Endothelial cell of umbilical vein (primary cell): ENCODE data around the gene CDK6. TPM values are rescaled to one million over a fixed set of nuclear protein-coding genes. Genes with fewer than 3 reads are reported as not detected.

Source experiments
- BruUV-seq: library from RNA; stranded (reverse); fragments of 400-500 nt; replicated peaks from 2 replicates; lab custom pipeline; 2021; lab: Mats Ljungman, UMichigan
- CTCF ChIA-PET: fragments of 300-600, 350-600 bp; sonication (Branson Sonifier 250); formaldehyde crosslinking; loops from one replicate; lab custom pipeline; 2021; ENCODE audit warnings: antibody characterized with exemption, inconsistent platforms; lab: Charles Lee
- POLR2A ChIA-PET: fragments of 300-600, 350-600 bp; sonication (Branson Sonifier 250); formaldehyde crosslinking; loops from one replicate; lab custom pipeline; 2021; ENCODE audit warnings: antibody characterized with exemption, inconsistent platforms; lab: Charles Lee
- DNase-seq: peaks from one replicate; pipeline ENCODE4 v3.0.0-alpha.2; 2011; ENCODE audit warnings: low read depth, low spot score
- FAIRE-seq: peaks from 2 replicates; lab custom pipeline; 2011; peaks lifted over from hg19 to GRCh38; lab: Jason Lieb, UNC
- H2AFZ ChIP-seq: 2 replicates; pipeline ENCODE4 v1.6.0; 2012; ENCODE audit warnings: low read depth, low read length, control low read depth, inconsistent platforms
- H3K27ac ChIP-seq: 2 replicates; pipeline ENCODE4 v1.5.1; 2011; ENCODE audit warnings: low read depth, mild to moderate bottlenecking, control low read depth, low read length, moderate library complexity; ENCODE audit not compliant: insufficient read depth
- H3K27me3 ChIP-seq, 2 experiments: 2 replicates each; pipeline versions ENCODE4 v1.6.0 to v1.6.1; 2011; ENCODE audit warnings: low read length in 2 of 2, mixed read lengths in 1 of 2; ENCODE audit not compliant: control insufficient read depth in 2 of 2, insufficient read depth in 2 of 2
- H3K36me3 ChIP-seq, 2 experiments: 2 replicates in 1 of 2; 3 replicates in 1 of 2; pipeline ENCODE4 v1.5.1; 2011; ENCODE audit warnings: low read length in 2 of 2, mild to moderate bottlenecking in 1 of 2, moderate library complexity in 1 of 2; ENCODE audit not compliant: control insufficient read depth in 2 of 2, insufficient read depth in 2 of 2; ENCODE audit errors: extremely low read depth in 1 of 2
- H3K4me1 ChIP-seq: 3 replicates; pipeline ENCODE4 v1.5.1; 2011; ENCODE audit warnings: mild to moderate bottlenecking, low read length; ENCODE audit not compliant: control insufficient read depth, insufficient read depth; ENCODE audit errors: extremely low read depth
- H3K4me2 ChIP-seq: 2 replicates; pipeline ENCODE4 v1.6.1; 2011; ENCODE audit warnings: low read length, control low read depth, mixed read lengths; ENCODE audit not compliant: insufficient read depth
- H3K4me3 ChIP-seq, 3 experiments: fragments of 200-600 bp in 1 of 3; sonication (generic), shearing (Covaris generic) in 1 of 3; replicated peaks in 1 of 3; 2 replicates each; pipeline ENCODE4 v1.5.1; 2011 to 2016; ENCODE audit warnings: control low read depth in 3 of 3, low read length in 3 of 3, mild to moderate bottlenecking in 2 of 3, inconsistent platforms in 1 of 3, low read depth in 1 of 3, moderate library complexity in 1 of 3; ENCODE audit not compliant: insufficient read depth in 1 of 3
- H3K79me2 ChIP-seq: 2 replicates; pipeline ENCODE4 v1.6.0; 2012; ENCODE audit warnings: low read length, inconsistent platforms; ENCODE audit not compliant: control insufficient read depth, insufficient read depth
- H3K9ac ChIP-seq: replicated peaks from 2 replicates; pipeline ENCODE3; 2011; ENCODE audit warnings: low read length, control low read depth; ENCODE audit not compliant: insufficient read depth; ENCODE audit errors: extremely low read depth
- H3K9me1 ChIP-seq: replicated peaks from 3 replicates; pipeline ENCODE4 v1.6.0; 2011; ENCODE audit warnings: mild to moderate bottlenecking, low read length; ENCODE audit not compliant: control insufficient read depth, insufficient read depth; ENCODE audit errors: extremely low read depth
- H3K9me3 ChIP-seq: replicated peaks from 2 replicates; pipeline ENCODE4 v1.5.1; 2012; ENCODE audit warnings: low read length, inconsistent platforms; ENCODE audit not compliant: control insufficient read depth, insufficient read depth
- H4K20me1 ChIP-seq: replicated peaks from 2 replicates; pipeline ENCODE3; 2011; ENCODE audit warnings: mild to moderate bottlenecking, low read length; ENCODE audit not compliant: control insufficient read depth, insufficient read depth; ENCODE audit errors: extremely low read depth
- EZH2 ChIP-seq: IDR thresholded peaks from 2 replicates; pipeline ENCODE4 v1.6.1; 2012; ENCODE audit warnings: borderline replicate concordance, low read depth, mild to moderate bottlenecking, moderate library complexity, low read length, inconsistent platforms; ENCODE audit not compliant: severe bottlenecking
- FOS ChIP-seq: IDR thresholded peaks from 2 replicates; pipeline ENCODE4 v1.6.1; 2011; ENCODE audit warnings: mild to moderate bottlenecking, low read length, moderate library complexity, borderline replicate concordance; ENCODE audit not compliant: insufficient read depth
- GATA2 ChIP-seq: IDR thresholded peaks from 2 replicates; pipeline ENCODE4 v1.7.0; 2011; ENCODE audit warnings: low read depth, mild to moderate bottlenecking, moderate library complexity, mixed read lengths, low read length; ENCODE audit not compliant: insufficient read length, insufficient read depth
- JUN ChIP-seq: IDR thresholded peaks from 2 replicates; pipeline ENCODE4 v1.6.1; 2011; ENCODE audit warnings: borderline replicate concordance, low read depth; ENCODE audit not compliant: insufficient read length, insufficient read depth
- MAX ChIP-seq: IDR thresholded peaks from 2 replicates; pipeline ENCODE4 v1.6.1; 2011; ENCODE audit not compliant: insufficient read depth, insufficient read length
- MYC ChIP-seq: IDR thresholded peaks from one replicate; pipeline ENCODE4 v1.6.1; 2011; ENCODE audit warnings: mild to moderate bottlenecking, low read depth, low read length
- POLR2A ChIP-seq: IDR thresholded peaks from 2 replicates; pipeline ENCODE4 v1.6.1; 2012; ENCODE audit warnings: low read depth, mild to moderate bottlenecking, control low read depth, low read length
- POLR2AphosphoS5 ChIP-seq: IDR thresholded peaks from 2 replicates; pipeline ENCODE4 v1.6.1; 2012; ENCODE audit warnings: low read depth, mild to moderate bottlenecking, control low read depth, low read length, moderate library complexity; ENCODE audit not compliant: insufficient read depth
- dilution Hi-C: fragments of 300-500 bp; cut with MboI; formaldehyde crosslinking; loops from one replicate; pipeline ENCODE4 v1.15.0; 2019; ENCODE audit warnings: low sequenced_read_pairs; ENCODE audit not compliant: extremely low pct_ligation_motif_present
- intact Hi-C: fragments of 100-400 bp; cut with micrococcal nuclease; formaldehyde crosslinking; loops from one replicate; pipeline ENCODE4 v1.10.0; 2022
- polyA plus RNA-seq, 4 experiments: library from polyadenylated mRNA; depleted of rRNA in 3 of 4; stranded (reverse) in 3 of 4; unstranded in 1 of 4; fragments of >200 nt; gene quantifications; 2 replicates each; pipeline versions ENCODE4 v1.2.1 to v1.2.3, GENCODE V29; 2011 to 2012; ENCODE audit warnings: missing spikeins in 1 of 4
- total RNA-seq: library from RNA; stranded (reverse); gene quantifications from 2 replicates; pipeline ENCODE4 v1.2.3, GENCODE V29; 2021
- TF ChIP-seq, protein P1 (sequence below), 2 donors: IDR thresholded peaks; 1 replicate in 1 of 2; 2 replicates in 1 of 2; pipeline ENCODE4 v1.5.1; 2011; ENCODE audit warnings: low read length in 2 of 2, mild to moderate bottlenecking in 2 of 2, moderate library complexity in 2 of 2, control low read depth in 1 of 2, inconsistent platforms in 1 of 2, low read depth in 1 of 2; ENCODE audit not compliant: insufficient read depth in 1 of 2; ENCODE audit errors: extremely low read depth in 1 of 2

CDK6 gene
- total and polyA plus RNA-seq, 2 donors (not counting 3 experiments of a cell fraction or from before 2014, with no cell fraction given) = 6.0 to 28.2 TPM

GRCh38 chr7:92843781-92844180 is 7.4 kb upstream of the CDK6 start:
- TF ChIP-seq POLR2AphosphoS5 (no peak), JUN (no peak), GATA2 (no peak), FOS (no peak), EZH2 (no peak), MAX (no peak), POLR2A (no peak), MYC (no peak)
- TF ChIP-seq, protein P1, sequence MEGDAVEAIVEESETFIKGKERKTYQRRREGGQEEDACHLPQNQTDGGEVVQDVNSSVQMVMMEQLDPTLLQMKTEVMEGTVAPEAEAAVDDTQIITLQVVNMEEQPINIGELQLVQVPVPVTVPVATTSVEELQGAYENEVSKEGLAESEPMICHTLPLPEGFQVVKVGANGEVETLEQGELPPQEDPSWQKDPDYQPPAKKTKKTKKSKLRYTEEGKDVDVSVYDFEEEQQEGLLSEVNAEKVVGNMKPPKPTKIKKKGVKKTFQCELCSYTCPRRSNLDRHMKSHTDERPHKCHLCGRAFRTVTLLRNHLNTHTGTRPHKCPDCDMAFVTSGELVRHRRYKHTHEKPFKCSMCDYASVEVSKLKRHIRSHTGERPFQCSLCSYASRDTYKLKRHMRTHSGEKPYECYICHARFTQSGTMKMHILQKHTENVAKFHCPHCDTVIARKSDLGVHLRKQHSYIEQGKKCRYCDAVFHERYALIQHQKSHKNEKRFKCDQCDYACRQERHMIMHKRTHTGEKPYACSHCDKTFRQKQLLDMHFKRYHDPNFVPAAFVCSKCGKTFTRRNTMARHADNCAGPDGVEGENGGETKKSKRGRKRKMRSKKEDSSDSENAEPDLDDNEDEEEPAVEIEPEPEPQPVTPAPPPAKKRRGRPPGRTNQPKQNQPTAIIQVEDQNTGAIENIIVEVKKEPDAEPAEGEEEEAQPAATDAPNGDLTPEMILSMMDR (IDR thresholded peaks at IDR 0.05; ENCODE audit: extremely low read depth in 1 of 2, insufficient read depth in 1 of 2, low read depth in 1 of 2, low read length in 2 of 2) = no peak
- dilution Hi-C loops (no loop called here), intact Hi-C loops (no loop called here)
- no TSS peak for BruUV-seq
- Histone ChIP-seq H3K4me3 (no peak overlapping the region), H2AFZ (no peak overlapping the region), H3K27ac (no peak overlapping the region), H3K27me3 (peaks cover 11 to 21% of the 10 kb centered on the region in 2 experiments), H3K9me3 (no peaks in the 10 kb centered on the region), H4K20me1 (no peaks in the 10 kb centered on the region), H3K4me2 (no peak overlapping the region), H3K9me1 (no peaks in the 10 kb centered on the region), H3K9ac (no peak overlapping the region), H3K36me3 (no peaks in the 10 kb centered on the region), H3K79me2 (no peaks in the 10 kb centered on the region), H3K4me1 (no peaks in the 10 kb centered on the region)
- ChIA-PET POLR2A (no interaction called here), CTCF (no interaction called here)
- DNase-seq = no peak
- FAIRE-seq = no peak
